ENCODE measurements around the gene IGF2BP3.

DNA sequence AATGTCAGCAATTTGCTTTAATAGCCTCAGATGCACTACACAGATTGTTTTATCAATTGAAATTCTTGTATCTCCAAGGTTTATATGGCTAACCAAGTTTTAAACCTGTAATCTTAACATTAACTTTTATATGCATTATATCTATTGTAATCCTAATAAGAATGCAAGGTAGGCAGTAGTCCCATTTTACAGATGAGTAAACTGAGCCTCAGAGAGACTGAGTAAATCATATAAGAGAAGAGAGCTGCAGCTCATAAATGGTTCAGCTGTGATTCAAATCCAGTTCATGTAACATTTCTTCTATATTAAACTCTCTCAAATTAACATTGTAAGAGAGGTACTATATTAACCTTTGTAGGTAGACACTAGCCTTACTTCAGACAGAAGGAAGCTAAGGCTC lies 127.2 kb downstream of the IGF2BP3 start:
- no peak for TF ChIP-seq AEBP2 (tag by site-specific recombination; IDR thresholded peaks at IDR 0.05; ENCODE audit: borderline replicate concordance)
- TF ChIP-seq ZNF791 (tag by site-specific recombination; IDR thresholded peaks at IDR 0.05), result no peak
- TF ChIP-seq, protein P1, sequence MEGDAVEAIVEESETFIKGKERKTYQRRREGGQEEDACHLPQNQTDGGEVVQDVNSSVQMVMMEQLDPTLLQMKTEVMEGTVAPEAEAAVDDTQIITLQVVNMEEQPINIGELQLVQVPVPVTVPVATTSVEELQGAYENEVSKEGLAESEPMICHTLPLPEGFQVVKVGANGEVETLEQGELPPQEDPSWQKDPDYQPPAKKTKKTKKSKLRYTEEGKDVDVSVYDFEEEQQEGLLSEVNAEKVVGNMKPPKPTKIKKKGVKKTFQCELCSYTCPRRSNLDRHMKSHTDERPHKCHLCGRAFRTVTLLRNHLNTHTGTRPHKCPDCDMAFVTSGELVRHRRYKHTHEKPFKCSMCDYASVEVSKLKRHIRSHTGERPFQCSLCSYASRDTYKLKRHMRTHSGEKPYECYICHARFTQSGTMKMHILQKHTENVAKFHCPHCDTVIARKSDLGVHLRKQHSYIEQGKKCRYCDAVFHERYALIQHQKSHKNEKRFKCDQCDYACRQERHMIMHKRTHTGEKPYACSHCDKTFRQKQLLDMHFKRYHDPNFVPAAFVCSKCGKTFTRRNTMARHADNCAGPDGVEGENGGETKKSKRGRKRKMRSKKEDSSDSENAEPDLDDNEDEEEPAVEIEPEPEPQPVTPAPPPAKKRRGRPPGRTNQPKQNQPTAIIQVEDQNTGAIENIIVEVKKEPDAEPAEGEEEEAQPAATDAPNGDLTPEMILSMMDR (tag by site-specific recombination; IDR thresholded peaks at IDR 0.05), result no peak
- TF ChIP-seq, protein P2, sequence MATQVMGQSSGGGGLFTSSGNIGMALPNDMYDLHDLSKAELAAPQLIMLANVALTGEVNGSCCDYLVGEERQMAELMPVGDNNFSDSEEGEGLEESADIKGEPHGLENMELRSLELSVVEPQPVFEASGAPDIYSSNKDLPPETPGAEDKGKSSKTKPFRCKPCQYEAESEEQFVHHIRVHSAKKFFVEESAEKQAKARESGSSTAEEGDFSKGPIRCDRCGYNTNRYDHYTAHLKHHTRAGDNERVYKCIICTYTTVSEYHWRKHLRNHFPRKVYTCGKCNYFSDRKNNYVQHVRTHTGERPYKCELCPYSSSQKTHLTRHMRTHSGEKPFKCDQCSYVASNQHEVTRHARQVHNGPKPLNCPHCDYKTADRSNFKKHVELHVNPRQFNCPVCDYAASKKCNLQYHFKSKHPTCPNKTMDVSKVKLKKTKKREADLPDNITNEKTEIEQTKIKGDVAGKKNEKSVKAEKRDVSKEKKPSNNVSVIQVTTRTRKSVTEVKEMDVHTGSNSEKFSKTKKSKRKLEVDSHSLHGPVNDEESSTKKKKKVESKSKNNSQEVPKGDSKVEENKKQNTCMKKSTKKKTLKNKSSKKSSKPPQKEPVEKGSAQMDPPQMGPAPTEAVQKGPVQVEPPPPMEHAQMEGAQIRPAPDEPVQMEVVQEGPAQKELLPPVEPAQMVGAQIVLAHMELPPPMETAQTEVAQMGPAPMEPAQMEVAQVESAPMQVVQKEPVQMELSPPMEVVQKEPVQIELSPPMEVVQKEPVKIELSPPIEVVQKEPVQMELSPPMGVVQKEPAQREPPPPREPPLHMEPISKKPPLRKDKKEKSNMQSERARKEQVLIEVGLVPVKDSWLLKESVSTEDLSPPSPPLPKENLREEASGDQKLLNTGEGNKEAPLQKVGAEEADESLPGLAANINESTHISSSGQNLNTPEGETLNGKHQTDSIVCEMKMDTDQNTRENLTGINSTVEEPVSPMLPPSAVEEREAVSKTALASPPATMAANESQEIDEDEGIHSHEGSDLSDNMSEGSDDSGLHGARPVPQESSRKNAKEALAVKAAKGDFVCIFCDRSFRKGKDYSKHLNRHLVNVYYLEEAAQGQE (tag by site-specific recombination; IDR thresholded peaks at IDR 0.05), result no peak
- TF ChIP-seq HOXA7 (CRISPR knock-in tag; IDR thresholded peaks at IDR 0.05; ENCODE audit: borderline replicate concordance), result no peak
- no peak for TF ChIP-seq ZNF175 (tag by site-specific recombination; IDR thresholded peaks at IDR 0.05)
- TF ChIP-seq ZNF114 (tag by site-specific recombination; IDR thresholded peaks at IDR 0.05), result no peak
- TF ChIP-seq ZNF2 (tag by site-specific recombination; IDR thresholded peaks at IDR 0.05), result no peak
- no peak for TF ChIP-seq ZNF133 (tag by site-specific recombination; IDR thresholded peaks at IDR 0.05)

Measured in HEK293 (cell line).